C4-2B (cell line): ENCODE results near the gene UBN2.

Experiments
- ZFX ChIP-seq: fragments of 450-650 bp; IDR thresholded peaks from 2 replicates; pipeline ENCODE4 v1.6.1; 2017
- TF ChIP-seq, protein P1 (sequence below): fragments of 450-650 bp; conservative IDR thresholded peaks from 2 replicates; pipeline ENCODE4 v1.5.1; 2017; ENCODE audit warnings: mild to moderate bottlenecking

DNA sequence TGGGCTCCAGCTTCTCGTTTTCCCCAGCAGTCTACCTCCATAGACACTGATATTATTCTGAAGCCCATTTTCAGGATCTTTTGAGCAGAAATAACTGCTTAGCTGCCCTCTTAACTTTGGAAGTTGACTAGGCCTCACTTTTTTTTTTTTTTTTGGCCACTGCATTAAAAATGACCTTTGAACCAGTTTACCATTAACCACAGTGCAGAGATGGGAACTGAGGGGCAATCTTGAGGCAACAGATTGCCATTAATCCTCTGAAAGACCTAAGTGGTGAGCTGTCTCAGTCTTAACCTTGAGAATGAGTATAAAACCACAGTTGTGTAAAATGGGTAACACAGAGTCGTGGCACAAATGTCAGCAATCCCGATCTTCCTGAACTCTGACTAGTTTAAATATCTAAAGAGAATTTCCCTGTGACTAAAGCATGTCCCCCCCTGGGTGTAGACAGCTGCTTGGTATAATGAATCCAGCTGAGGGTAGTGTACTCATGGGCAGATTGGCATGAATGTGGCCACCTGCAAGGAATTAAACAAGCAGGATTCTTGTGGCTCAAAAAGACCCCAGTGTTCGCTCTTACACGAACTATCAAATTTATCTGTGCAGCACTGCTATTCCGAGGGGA, 64.0 kb downstream of the UBN2 start:
- TF ChIP-seq, protein P1, sequence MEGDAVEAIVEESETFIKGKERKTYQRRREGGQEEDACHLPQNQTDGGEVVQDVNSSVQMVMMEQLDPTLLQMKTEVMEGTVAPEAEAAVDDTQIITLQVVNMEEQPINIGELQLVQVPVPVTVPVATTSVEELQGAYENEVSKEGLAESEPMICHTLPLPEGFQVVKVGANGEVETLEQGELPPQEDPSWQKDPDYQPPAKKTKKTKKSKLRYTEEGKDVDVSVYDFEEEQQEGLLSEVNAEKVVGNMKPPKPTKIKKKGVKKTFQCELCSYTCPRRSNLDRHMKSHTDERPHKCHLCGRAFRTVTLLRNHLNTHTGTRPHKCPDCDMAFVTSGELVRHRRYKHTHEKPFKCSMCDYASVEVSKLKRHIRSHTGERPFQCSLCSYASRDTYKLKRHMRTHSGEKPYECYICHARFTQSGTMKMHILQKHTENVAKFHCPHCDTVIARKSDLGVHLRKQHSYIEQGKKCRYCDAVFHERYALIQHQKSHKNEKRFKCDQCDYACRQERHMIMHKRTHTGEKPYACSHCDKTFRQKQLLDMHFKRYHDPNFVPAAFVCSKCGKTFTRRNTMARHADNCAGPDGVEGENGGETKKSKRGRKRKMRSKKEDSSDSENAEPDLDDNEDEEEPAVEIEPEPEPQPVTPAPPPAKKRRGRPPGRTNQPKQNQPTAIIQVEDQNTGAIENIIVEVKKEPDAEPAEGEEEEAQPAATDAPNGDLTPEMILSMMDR, result no peak
- no peak for TF ChIP-seq ZFX
